ENCODE results near the gene MAP3K21. TPM values are rescaled to one million over a fixed set of nuclear protein-coding genes. Genes with fewer than 3 reads are reported as not detected.

MAP3K21 gene
- total RNA-seq, 1 experiment from 2014 or later, result 24.2 TPM

- POLR2A ChIA-PET, result interaction anchor here (1.0 to 2.4 kb wide), 9 partner anchors 9 to 73 kb away, joined by 3 to 9 read pairs (median 4); no protein-coding TSS in a partner anchor
- no TSS peak for BruUV-seq (replicated peaks)
- intact Hi-C loops (cut with micrococcal nuclease), result no loop called here
- Mint-ChIP-seq H3K27me3 (ENCODE audit: insufficient read depth, unreplicated experiment) (no peaks in the 10 kb centered on the region), H3K9me3 (ENCODE audit: unreplicated experiment) (no peaks in the 10 kb centered on the region), H3K4me1 (ENCODE audit: insufficient read depth, unreplicated experiment) (peaks cover 17% of the 10 kb centered on the region), H3K36me3 (ENCODE audit: insufficient read depth, unreplicated experiment) (peaks cover 13% of the 10 kb centered on the region), H3K4me3 (ENCODE audit: unreplicated experiment) (no peak overlapping the region), H3K27ac (ENCODE audit: low read depth, unreplicated experiment) (no peak overlapping the region)
- CTCF ChIA-PET, result interaction anchor here (0.6 to 8.2 kb wide), 22 partner anchors 9 to 943 kb away, joined by 3 to 62 read pairs (median 3); no protein-coding TSS in a partner anchor
- DNase-seq (ENCODE audit: unreplicated experiment), result peak; percentile 46
- TF ChIP-seq CTCF (IDR thresholded peaks at IDR 0.05; ENCODE audit: unreplicated experiment), result no peak
Observed at GRCh38 chr1:233367057-233367803, 39.7 kb downstream of the MAP3K21 start.

- BruUV-seq (replicated peaks), result no TSS peak
- CTCF ChIA-PET, result interaction anchor here (0.6 to 8.2 kb wide), 17 partner anchors 9 to 746 kb away, joined by 3 to 62 read pairs (median 4); no protein-coding TSS in a partner anchor
- intact Hi-C loops (cut with micrococcal nuclease), result no loop called here
Observed at GRCh38 chr1:233368106-233368788, 40.7 kb downstream of the MAP3K21 start.

GRCh38 chr1:233368789-233369130, 41.2 kb downstream of the MAP3K21 start:
- BruUV-seq (replicated peaks), result no TSS peak
- no peaks in the 10 kb centered on the region for H3K9me3 Mint-ChIP-seq (ENCODE audit: unreplicated experiment)
- ChIA-PET CTCF (interaction anchor here (0.6 to 4.9 kb wide), 11 partner anchors 9 to 746 kb away, joined by 3 to 37 read pairs (median 3); no protein-coding TSS in a partner anchor), POLR2A (no interaction called here)
- peaks cover 24% of the 10 kb centered on the region for H3K36me3 Mint-ChIP-seq (ENCODE audit: insufficient read depth, unreplicated experiment)
- no peaks in the 10 kb centered on the region for H3K27me3 Mint-ChIP-seq (ENCODE audit: insufficient read depth, unreplicated experiment)
- intact Hi-C loops (cut with micrococcal nuclease), result no loop called here
- TF ChIP-seq CTCF (IDR thresholded peaks at IDR 0.05; ENCODE audit: unreplicated experiment), result no peak
- no peak overlapping the region for H3K4me3 Mint-ChIP-seq (ENCODE audit: unreplicated experiment)
- peaks cover 17% of the 10 kb centered on the region for H3K4me1 Mint-ChIP-seq (ENCODE audit: insufficient read depth, unreplicated experiment)
- DNase-seq (ENCODE audit: unreplicated experiment), result no peak
- H3K27ac Mint-ChIP-seq (ENCODE audit: low read depth, unreplicated experiment), result no peak overlapping the region

More at GRCh38 chr1:233368106-233368788, 40.7 kb downstream of the MAP3K21 start:
- no peaks in the 10 kb centered on the region for H3K9me3 Mint-ChIP-seq (ENCODE audit: unreplicated experiment)
- no peaks in the 10 kb centered on the region for H3K27me3 Mint-ChIP-seq (ENCODE audit: insufficient read depth, unreplicated experiment)
- POLR2A ChIA-PET, result interaction anchor here (1.2 to 2.4 kb wide), 4 partner anchors 8 to 74 kb away, joined by 4 to 9 read pairs (median 7); no protein-coding TSS in a partner anchor
- TF ChIP-seq CTCF (IDR thresholded peaks at IDR 0.05; ENCODE audit: unreplicated experiment), result no peak
- H3K4me3 Mint-ChIP-seq (ENCODE audit: unreplicated experiment), result no peak overlapping the region
- peak; percentile 67 for DNase-seq (ENCODE audit: unreplicated experiment)
- no peak overlapping the region for H3K27ac Mint-ChIP-seq (ENCODE audit: low read depth, unreplicated experiment)
- H3K4me1 Mint-ChIP-seq (ENCODE audit: insufficient read depth, unreplicated experiment), result peaks cover 17% of the 10 kb centered on the region
- peaks cover 20% of the 10 kb centered on the region for H3K36me3 Mint-ChIP-seq (ENCODE audit: insufficient read depth, unreplicated experiment)

Data from MCF 10A (cell line).